DOHH2 (cell line): Measurements from ENCODE around the gene TRNP1.

Experiments
- H3F3A ChIP-seq: fragments of 200-600 bp; sonication (generic), shearing (Covaris generic); 2 replicates; pipeline ENCODE4 v1.6.0; 2016; ENCODE audit warnings: antibody characterized with exemption, mild to moderate bottlenecking; ENCODE audit not compliant: control insufficient read depth, insufficient read depth
- H3K27ac ChIP-seq: fragments of 200-600 bp; sonication (generic); 2 replicates; pipeline ENCODE4 v1.5.1; 2014; ENCODE audit warnings: low read depth, mild to moderate bottlenecking, low read length, moderate library complexity
- H3K27me3 ChIP-seq: fragments of 200-600 bp; sonication (generic); 2 replicates; pipeline ENCODE4 v1.6.1; 2014; ENCODE audit warnings: mild to moderate bottlenecking, low read length, mixed read lengths; ENCODE audit not compliant: control insufficient read depth
- H3K36me3 ChIP-seq: fragments of 200-600 bp; sonication (generic); 2 replicates; pipeline ENCODE4 v1.6.1; 2014; ENCODE audit warnings: mild to moderate bottlenecking, low read length, moderate library complexity, mixed read lengths; ENCODE audit not compliant: control insufficient read depth
- H3K4me1 ChIP-seq: fragments of 200-600 bp; sonication (generic); 2 replicates; pipeline ENCODE4 v1.6.1; 2014; ENCODE audit warnings: mild to moderate bottlenecking, low read length, mixed read lengths; ENCODE audit not compliant: control insufficient read depth
- H3K4me2 ChIP-seq: fragments of 200-600 bp; sonication (generic); 2 replicates; pipeline ENCODE4 v1.6.0; 2014; ENCODE audit warnings: mild to moderate bottlenecking, low read length, moderate library complexity
- H3K4me3 ChIP-seq: fragments of 200-600 bp; sonication (generic); 2 replicates; pipeline ENCODE4 v1.5.1; 2014; ENCODE audit warnings: mild to moderate bottlenecking, low read length, mixed read lengths
- H3K79me2 ChIP-seq: fragments of 200-600 bp; sonication (generic); 2 replicates; pipeline ENCODE4 v1.6.1; 2014; ENCODE audit warnings: mild to moderate bottlenecking, low read length, mixed read lengths; ENCODE audit not compliant: control insufficient read depth
- H3K9me2 ChIP-seq: fragments of 200-600 bp; sonication (generic); replicated peaks from 2 replicates; pipeline ENCODE4 v1.6.1; 2014; ENCODE audit warnings: mild to moderate bottlenecking, low read length, mixed read lengths; ENCODE audit not compliant: control insufficient read depth
- H3K9me3 ChIP-seq: fragments of 200-600 bp; sonication (generic); 2 replicates; pipeline ENCODE4 v1.6.1; 2014; ENCODE audit warnings: antibody characterized with exemption, low read length, mixed read lengths; ENCODE audit not compliant: control insufficient read depth, insufficient read depth
- H4K20me1 ChIP-seq: fragments of 200-600 bp; sonication (generic); 2 replicates; pipeline ENCODE4 v1.6.0; 2014; ENCODE audit warnings: low read depth, mild to moderate bottlenecking, antibody characterized with exemption, low read length, moderate library complexity; ENCODE audit not compliant: control insufficient read depth, insufficient read depth
- EZH2phosphoT487 ChIP-seq: fragments of 200-600 bp; sonication (generic); IDR thresholded peaks from 2 replicates; pipeline ENCODE4 v1.6.1; 2017; ENCODE audit warnings: borderline replicate concordance, mild to moderate bottlenecking, antibody characterized with exemption, low read length, moderate library complexity, mixed read lengths
- TF ChIP-seq, protein P1 (sequence below): fragments of 200-600 bp; sonication (generic); IDR thresholded peaks from one replicate; pipeline ENCODE4 v1.5.1; 2014; ENCODE audit warnings: antibody characterized with exemption, mild to moderate bottlenecking, low read depth, low read length; ENCODE audit not compliant: poor library complexity, severe bottlenecking

The TRNP1 gene

GRCh38 chr1:27021354-27022031, 28.0 kb downstream of the TRNP1 start:
- no peak overlapping the region for H3K4me2 ChIP-seq
- H3K27ac ChIP-seq: no peak overlapping the region
- TF ChIP-seq, protein P1, sequence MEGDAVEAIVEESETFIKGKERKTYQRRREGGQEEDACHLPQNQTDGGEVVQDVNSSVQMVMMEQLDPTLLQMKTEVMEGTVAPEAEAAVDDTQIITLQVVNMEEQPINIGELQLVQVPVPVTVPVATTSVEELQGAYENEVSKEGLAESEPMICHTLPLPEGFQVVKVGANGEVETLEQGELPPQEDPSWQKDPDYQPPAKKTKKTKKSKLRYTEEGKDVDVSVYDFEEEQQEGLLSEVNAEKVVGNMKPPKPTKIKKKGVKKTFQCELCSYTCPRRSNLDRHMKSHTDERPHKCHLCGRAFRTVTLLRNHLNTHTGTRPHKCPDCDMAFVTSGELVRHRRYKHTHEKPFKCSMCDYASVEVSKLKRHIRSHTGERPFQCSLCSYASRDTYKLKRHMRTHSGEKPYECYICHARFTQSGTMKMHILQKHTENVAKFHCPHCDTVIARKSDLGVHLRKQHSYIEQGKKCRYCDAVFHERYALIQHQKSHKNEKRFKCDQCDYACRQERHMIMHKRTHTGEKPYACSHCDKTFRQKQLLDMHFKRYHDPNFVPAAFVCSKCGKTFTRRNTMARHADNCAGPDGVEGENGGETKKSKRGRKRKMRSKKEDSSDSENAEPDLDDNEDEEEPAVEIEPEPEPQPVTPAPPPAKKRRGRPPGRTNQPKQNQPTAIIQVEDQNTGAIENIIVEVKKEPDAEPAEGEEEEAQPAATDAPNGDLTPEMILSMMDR: no peak
- TF ChIP-seq EZH2phosphoT487: no peak

DNA sequence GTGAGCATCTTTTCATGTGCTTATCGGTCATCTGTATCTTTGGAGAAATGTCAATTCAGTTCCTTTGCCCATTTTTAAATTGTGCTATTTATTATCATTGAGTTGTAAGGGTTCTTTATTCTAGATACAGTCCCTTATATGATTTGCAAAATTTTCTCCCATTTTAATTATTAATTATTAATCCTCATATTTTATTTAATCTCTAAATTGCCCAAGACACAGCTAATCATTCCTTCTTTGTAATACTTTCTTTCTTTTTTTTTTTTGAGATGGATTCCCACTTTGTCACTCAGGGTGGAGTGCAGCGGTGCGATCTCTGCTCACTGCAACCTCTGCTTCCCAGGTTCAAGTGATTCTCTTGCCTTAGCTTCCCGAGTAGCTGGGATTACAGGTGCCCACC, 32.2 kb downstream of the TRNP1 start:
- Histone ChIP-seq H3K4me3 (no peak overlapping the region), H3F3A (no peaks in the 10 kb centered on the region), H3K79me2 (no peaks in the 10 kb centered on the region), H3K9me2 (no peaks in the 10 kb centered on the region), H3K27ac (no peak overlapping the region), H3K4me2 (no peak overlapping the region), H4K20me1 (no peaks in the 10 kb centered on the region), H3K9me3 (no peaks in the 10 kb centered on the region), H3K4me1 (no peaks in the 10 kb centered on the region), H3K36me3 (no peaks in the 10 kb centered on the region), H3K27me3 (peaks cover 5% of the 10 kb centered on the region; the same call in 1 of the 2 replicates)
- TF ChIP-seq, protein P1: no peak
- no peak for TF ChIP-seq EZH2phosphoT487

More at GRCh38 chr1:27021354-27022031, 28.0 kb downstream of the TRNP1 start:
- H3K27me3 ChIP-seq: peaks cover 5% of the 10 kb centered on the region; the same call in 1 of the 2 replicates
- no peaks in the 10 kb centered on the region for H3K9me3 ChIP-seq
- H3K9me2 ChIP-seq: no peaks in the 10 kb centered on the region
- H4K20me1 ChIP-seq: no peaks in the 10 kb centered on the region
- no peak overlapping the region for H3K4me3 ChIP-seq
- H3F3A ChIP-seq: no peaks in the 10 kb centered on the region
- H3K79me2 ChIP-seq: no peaks in the 10 kb centered on the region
- no peaks in the 10 kb centered on the region for H3K36me3 ChIP-seq
- no peaks in the 10 kb centered on the region for H3K4me1 ChIP-seq

DNA sequence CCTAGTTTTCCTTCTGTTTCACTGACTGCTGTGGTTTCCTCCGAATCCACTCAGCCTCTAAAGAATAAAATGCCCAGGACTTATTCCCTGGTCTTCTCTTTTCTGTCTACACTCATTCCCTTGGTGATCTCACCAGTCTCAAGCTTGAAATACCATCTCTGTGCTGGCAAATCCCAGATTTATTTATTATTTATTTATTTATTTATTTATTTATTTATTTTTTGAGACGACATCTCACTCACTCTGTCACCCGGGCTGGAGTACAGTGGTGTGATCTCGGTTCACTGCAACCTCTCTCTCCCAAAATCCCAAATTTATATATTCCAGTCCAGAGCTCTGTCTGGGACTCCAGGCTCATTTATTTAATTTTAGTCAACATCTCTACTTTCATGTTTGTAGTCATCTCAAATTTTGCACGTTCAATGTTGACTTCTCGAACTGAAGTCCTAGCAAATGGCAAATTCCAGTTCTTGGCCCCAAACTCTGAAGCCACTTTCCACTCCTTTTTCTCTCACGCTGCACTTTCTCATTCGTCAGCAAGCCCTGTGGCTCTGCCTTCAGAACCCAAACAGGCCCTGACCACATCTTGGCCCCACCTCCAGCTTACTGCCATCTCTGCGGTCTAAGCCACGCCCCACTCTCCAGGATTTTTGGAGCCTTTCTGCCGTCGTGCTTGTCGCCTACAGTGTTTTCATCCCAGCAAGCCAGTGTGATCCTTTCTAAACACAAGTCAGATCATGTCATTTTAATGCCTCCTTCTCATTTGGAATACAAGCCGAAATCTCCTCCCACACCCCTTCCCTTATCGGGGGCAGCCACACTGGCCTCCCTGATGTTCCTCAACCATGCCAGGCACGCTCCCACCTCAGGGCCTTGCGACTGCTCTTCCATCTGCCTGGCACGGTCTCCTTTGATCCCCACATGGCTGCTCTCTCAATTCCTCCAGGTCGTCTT, 33.4 kb downstream of the TRNP1 start:
- H3K4me1 ChIP-seq: no peaks in the 10 kb centered on the region
- no peaks in the 10 kb centered on the region for H3K36me3 ChIP-seq
- no peaks in the 10 kb centered on the region for H3K9me2 ChIP-seq
- H3K9me3 ChIP-seq: no peaks in the 10 kb centered on the region
- no peak for TF ChIP-seq EZH2phosphoT487
- TF ChIP-seq, protein P1: no peak
- no peak overlapping the region for H3K27ac ChIP-seq
- no peaks in the 10 kb centered on the region for H3K27me3 ChIP-seq
- H3K4me2 ChIP-seq: no peak overlapping the region
- no peaks in the 10 kb centered on the region for H3K79me2 ChIP-seq
- H3K4me3 ChIP-seq: no peak overlapping the region
- no peaks in the 10 kb centered on the region for H4K20me1 ChIP-seq
- no peaks in the 10 kb centered on the region for H3F3A ChIP-seq
